ENCODE measurements around the gene FSCB.
"Not testable (repeated sequence)": the region's sequence is repeated elsewhere in the genome, so short reads cannot be mapped to it uniquely, and the experiment has no call there.

The FSCB gene, protein sequence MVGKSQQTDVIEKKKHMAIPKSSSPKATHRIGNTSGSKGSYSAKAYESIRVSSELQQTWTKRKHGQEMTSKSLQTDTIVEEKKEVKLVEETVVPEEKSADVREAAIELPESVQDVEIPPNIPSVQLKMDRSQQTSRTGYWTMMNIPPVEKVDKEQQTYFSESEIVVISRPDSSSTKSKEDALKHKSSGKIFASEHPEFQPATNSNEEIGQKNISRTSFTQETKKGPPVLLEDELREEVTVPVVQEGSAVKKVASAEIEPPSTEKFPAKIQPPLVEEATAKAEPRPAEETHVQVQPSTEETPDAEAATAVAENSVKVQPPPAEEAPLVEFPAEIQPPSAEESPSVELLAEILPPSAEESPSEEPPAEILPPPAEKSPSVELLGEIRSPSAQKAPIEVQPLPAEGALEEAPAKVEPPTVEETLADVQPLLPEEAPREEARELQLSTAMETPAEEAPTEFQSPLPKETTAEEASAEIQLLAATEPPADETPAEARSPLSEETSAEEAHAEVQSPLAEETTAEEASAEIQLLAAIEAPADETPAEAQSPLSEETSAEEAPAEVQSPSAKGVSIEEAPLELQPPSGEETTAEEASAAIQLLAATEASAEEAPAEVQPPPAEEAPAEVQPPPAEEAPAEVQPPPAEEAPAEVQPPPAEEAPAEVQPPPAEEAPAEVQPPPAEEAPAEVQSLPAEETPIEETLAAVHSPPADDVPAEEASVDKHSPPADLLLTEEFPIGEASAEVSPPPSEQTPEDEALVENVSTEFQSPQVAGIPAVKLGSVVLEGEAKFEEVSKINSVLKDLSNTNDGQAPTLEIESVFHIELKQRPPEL

DNA sequence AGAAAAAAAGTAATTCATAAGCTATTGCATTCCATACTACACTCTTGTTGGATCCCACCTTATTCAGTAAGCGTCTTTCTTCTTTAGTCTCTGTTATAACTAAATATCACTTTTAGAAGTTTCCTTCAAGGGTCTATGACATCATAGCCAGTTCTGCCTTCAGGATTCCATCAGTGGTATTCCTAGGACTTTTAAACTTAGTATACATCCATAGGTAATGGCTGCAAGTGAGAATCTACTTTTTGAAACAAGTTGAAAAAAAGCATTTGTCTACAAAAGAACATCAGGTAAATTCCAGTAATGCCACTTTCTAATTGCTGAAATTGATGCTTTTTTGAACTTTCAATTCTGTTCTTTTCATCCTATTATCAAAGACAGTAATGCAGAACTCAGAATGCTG is at the start of gene FSCB:
FSCB (minus strand) TSS at position 101 of the 400 bp plus-strand sequence. CDS start 296 bp downstream, outside the sequence.
- no peak for DNase-seq

DNA sequence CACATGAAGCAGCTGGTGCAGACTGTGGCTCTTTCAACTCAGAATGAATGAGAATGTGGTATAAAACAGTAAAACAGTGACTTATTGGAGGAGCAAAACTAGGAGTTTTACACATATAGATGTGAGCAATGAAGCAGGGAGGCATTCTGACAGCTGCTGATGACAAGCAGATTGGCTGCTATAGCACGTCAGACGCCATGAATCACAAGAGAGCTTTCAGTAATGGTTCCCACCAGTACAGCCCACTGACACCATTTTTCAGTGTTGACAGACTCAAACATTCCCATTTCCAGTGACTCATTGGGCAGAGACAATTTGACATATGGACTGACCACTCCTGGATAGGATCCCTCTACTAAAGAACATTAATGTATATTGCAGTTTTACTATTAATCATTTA is 24.6 kb upstream of the FSCB start:
- no peak for DNase-seq

DNA sequence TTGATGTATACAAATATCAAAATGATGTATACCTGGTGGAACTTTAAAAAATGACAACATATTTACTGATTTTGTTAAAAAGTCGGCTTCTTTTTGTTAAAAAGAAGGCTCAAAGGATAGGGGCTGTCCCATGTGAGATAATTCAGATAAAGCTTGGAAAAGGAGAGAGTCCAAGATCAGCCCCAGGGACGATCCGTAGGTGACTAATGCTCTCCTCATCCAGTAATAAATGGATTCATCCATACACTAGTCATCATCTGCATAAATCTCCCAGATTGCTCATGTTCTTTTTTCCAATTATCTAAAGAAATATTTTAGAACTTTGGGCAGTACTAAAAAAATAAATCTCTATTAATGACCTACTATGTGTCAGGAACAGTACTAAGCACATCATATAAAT is 23.4 kb upstream of the FSCB start:
- DNase-seq: no peak

DNA sequence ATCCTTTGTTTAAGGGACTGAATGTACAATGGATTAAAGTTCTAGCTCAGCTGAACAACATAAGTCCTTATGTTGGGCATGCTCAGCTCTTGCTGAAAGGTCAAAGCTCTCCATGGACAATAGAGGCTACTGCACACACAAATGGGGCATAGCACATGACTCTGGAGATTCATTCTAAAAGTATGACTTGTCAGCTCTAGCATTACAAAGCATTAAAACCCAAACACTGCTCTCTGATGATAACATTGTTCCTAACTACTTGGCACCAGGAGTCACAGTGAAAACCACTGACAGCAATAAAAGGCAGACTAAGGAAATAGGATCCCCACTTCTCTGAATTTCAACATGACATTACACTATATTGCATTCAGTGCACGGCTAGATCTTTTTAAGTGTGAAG is 21.9 kb upstream of the FSCB start:
- no peak for DNase-seq

DNA sequence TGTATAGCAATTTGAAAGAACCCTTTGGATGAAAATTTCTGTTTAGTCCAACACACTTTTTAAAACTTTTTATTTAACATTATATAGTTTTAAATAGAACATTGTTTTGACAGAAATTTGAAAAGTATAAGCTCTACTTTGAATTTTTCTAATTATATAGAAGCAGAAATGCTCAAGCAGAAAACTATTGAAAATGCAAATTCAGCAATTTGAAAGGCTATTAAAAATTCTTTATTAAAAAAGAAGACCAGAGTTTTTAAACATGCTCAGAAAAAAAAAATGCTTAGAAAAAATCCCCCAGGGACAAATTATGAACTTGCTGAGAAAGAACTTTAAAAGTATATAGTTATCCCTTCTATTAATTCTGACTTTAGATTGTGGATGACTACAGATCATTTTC is 21.1 kb upstream of the FSCB start:
- DNase-seq: no peak

DNA sequence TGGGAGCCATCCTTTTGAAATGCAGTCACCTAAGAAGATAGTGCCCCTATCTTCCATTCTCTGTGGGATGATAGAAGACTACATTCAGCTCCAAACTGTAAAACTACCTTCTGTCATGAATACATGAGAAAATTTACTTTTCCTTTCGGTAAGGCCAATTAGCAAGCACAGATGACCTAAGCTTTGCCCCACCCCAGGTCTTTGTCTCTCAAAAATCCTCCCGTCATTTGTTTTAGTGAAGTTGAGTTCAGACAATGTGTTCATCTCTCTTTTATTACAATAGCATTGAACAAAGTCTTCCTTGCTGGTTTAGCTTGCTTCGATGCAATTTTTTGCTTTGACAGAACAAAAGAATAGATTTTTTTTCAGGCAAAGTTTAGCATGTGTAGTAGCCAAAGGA is 18.2 kb upstream of the FSCB start:
- DNase-seq: no peak

DNA sequence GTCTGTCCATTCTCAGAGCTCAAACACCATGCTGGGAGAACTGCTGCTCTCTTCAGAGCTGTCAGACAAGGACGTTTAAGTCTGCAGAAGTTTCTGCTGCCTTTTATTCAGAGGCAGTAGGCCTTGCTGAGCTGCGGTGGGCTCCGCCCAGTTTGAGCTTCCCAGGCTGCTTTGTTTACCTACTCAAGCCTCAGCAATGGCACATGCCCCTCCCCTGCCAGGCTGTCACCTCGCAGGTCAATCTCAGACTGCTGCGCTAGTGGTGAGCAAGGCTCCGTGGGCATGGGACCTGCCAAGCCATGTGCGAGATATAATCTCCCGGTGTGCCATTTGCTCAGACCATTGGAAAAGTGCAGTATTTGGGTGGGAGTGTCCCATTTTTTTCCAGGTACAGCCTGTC is 8.6 kb upstream of the FSCB start:
- not testable (repeated sequence) for DNase-seq

DNA sequence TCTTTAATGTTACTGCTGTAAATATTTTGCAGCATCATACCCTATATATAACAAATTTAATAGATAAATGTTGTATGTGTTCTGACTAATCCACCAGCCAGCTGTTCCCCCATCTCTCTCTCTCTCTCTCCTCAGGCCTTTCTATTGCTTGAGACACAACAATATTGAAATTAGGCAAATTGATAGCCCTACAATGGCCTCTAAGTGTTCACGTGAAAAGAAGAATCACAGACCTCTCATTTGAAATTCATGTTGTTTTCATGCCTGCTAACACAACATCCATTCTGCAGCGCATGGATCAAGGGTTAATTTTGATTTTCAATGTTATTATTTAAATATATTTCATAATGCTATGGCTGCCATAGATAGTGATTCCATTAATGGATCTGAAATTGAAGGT is 1.8 kb upstream of the FSCB start:
- no peak for DNase-seq

DNA sequence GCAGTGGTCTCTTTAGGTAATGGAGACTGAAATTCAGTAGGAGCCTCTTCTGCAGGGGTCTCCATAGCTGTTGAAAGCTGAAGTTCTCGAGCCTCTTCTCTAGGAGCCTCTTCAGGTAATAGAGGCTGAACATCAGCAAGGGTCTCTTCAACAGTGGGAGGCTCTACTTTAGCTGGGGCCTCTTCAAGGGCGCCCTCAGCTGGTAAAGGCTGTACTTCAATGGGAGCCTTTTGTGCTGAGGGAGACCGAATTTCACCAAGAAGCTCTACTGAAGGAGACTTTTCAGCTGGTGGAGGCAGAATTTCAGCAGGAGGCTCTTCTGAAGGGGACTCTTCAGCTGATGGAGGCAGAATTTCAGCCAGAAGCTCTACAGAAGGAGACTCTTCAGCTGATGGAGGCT is 1.5 kb downstream of the FSCB start:
- no peak for DNase-seq

DNA sequence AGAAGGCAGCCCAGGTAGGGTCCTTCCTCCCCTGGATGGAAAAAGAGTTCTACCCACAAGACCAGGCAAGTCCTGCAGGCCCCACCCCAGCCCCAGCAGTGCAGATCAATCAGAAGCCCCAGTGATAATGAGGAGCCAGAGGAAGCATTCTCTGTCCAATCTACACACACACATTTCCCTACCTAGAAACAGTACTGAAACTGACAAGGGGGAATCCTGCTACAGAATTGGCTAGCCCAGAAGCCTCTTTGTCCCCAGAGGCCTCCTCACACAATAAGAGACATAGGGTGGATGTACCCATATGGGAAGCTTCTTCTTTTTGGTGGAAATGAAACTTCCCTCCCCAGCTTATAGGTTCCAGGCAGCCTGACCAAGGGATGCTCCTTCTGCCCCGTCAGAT is 9.9 kb downstream of the FSCB start:
- no peak for DNase-seq

DNA sequence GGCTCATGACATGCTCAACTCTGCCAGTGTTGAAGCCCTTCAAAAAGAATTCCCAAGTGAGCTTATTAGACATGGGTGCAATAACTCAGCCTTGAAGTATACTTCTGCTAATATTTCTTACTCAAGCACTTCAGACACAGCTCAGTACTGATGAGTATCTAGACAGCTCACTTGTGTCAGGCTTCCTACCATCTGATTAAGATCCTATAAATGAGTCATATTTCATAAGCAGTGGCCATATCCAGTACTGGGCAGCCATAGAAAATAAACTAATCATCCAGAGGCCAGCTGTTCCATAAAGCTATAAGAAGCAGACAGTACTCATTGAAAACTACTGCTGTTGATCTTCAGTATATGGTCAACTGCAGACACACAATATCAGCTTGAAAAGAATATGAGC is 12.9 kb downstream of the FSCB start:
- no peak for DNase-seq

DNA sequence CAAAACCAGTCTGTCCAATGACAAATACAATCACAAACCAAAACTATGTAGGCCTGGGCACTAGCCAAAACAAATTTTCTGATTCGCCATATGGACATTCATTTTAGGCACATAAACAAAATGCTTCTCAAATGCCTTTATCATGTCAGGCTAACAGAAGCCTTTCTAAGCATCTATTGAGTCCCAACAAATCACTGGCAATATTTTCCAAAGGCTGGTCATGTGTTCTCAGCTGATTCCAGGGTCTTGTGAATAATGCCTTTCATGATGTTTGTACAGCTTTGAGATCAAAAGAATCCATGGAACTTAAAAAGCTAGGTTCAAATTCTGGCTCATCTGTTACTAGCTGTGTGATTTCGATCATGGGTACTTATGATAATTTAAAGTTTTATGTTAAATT is 16.1 kb downstream of the FSCB start:
- no peak for DNase-seq

DNA sequence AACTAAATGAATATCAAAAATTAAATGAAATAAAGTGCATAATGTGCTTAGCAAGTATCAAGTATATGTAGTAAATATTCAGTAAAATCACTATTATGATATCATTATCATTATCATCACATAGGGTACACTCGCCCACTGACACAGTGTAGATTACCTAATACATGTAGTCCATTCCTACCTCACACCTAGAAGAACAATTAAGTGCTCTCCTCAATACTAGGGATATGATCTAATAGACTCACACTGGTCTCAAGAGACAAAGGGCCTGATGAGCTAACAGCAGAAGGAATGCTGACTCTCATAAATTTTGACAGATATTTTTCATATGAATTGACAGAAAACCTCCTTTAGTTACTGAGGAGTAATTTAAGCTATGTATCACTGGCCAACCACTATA is 29.1 kb downstream of the FSCB start:
- no peak for DNase-seq

DNA sequence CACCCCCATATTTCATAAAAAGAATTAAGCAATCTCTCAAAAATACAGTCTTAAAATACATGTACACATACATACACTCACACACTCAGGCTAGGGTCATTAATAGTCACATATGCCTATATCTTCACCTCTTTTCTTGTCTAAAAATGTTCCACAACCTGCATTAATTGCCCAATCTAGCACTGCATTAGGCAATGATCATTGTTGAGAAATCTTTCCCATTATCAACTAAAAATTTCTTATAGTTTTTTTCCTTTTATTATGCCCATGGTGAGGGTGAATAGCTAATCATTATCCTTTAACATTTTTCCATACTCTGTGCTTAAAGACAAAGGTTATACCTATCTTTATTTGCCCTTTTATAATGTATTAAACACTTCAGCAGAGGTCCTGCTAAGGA is 38.3 kb downstream of the FSCB start:
- no peak for DNase-seq

DNA sequence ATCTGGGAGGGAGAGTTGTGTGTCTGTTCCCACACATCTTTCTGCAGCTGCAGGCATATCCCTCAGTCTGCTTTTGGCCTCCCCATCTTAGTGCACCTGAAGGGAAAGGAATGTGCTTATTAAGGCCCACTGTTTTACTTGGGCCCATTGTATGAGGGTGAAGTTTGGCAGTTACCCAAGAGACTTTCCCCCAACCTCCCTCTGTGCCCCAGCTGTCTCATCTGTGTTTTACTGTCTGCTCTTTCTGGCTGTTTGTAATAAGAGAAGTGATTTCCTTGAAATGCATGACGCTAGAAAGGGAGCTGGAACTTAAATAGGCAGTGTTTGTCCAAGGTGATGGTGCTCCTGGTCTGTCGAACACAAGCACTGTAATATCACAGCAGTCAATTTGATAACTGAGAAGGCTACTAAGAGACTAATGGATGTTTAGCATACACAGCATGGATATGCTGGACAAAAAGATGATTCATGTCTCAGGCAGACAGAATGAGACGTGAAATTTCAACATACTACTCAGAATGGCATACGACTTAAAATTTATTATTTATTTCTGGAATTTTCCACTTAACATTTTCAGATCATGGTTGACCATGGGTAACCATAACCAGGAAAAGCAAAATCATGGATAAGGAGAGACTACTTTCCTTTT is 43.6 kb downstream of the FSCB start:
- no peak for DNase-seq

DNA sequence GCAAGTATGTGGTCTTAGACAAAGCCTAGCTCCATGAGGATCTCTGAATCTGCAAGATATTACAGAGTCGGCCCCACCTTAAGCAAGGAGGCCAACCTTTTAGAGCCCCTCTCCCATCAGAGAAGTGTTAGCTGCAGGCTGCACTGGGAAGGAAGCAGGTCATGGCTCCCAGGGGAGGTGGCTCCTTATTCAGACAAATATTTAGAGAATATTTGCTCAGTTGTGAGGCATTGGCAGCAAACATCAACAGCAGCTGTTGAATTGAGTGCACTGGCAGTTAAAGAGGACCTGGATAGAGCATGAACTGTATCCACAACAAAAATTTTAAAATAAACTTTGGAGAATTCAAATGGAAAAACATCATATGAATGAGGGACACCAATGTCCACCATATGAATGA is 44.7 kb downstream of the FSCB start:
- DNase-seq: no peak

DNA sequence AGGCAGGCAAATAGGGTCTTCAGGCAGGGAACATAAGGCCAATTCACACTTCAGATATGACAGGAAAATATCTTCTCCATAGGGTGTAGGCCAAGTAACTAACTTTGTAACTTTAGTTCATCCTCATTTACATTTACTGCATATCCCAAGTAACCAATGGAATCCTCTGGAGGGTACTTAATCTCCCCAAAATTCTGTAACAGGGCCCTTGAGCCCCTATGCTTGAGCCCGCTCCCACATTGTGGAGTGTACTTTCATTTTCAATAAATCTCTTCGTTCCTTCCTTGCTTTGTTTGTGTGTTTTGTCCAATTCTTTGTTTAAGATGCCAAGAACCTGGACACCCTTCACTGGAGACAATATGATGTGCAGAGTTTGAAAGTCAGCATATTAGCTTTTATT is 45.3 kb downstream of the FSCB start:
- no peak for DNase-seq

Data from GOT3 (cell line).